Germinal center (tissue), 1 donor: Measurements from ENCODE around the gene RNU5D-1.
"Not testable (repeated sequence)": the region's sequence is repeated elsewhere in the genome, so short reads cannot be mapped to it uniquely, and the experiment has no call there.

Source experiments
- DNase-seq: peaks from one replicate; pipeline ENCODE4 v3.0.0; 2012; ENCODE audit warnings: mixed read lengths, low spot score

The RNU5D-1 gene

GRCh38 chr1:44700573-44700972 lies 30.4 kb downstream of the RNU5D-1 start:
- no peak for DNase-seq

DNA sequence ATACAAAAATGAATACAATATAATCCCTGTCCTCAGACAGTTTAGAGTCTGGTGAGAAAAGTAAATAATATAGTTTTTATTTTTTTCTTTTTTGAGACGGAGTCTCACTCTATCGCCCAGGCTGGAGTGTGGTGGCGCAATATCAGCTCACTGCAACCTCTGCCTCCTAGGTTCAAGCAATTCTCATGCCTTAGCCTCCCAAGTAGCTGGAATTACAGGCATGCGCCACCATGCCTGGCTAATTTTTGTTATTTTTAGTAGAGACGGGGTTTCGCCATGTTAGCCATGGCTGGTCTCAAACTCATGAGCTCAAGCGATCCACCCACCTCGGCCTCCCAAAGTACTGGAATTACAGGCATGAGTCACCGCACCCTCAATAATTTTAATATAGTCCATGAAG lies 31.6 kb downstream of the RNU5D-1 start:
- not testable (repeated sequence) for DNase-seq

- DNase-seq, result peak; percentile 50
Measured at GRCh38 chr1:44698138-44698537, 32.8 kb downstream of the RNU5D-1 start.

DNA sequence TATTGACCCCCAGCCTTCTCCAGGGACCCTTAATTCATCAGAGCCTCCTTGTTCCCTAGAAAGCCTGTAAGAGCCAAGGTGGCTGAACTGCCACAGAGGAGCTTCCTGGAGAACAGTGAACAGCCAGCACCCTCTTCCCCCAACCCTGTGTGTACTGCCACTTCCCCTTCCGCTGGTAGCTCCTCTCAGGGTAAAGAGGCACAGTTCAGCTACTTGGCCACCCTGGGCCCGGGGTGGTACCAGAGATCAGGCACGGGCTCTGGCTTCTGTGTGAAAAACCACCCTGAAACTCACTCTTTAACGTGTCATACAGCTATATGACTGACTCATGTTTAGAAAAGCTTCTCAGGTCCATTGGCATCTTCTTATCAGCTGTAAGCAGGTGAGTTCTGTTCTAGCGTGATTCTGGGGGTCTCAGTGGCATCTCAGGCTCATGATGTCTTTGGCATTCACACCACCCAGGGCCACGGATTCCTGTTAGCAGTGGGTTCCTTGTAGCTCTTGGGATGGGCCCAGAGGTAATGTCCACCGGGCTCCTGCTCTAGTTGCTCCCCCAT lies 34.1 kb downstream of the RNU5D-1 start:
- peak; percentile 52 for DNase-seq

- DNase-seq, result no peak
Measured at GRCh38 chr1:44696101-44696500, 34.9 kb downstream of the RNU5D-1 start.

DNA sequence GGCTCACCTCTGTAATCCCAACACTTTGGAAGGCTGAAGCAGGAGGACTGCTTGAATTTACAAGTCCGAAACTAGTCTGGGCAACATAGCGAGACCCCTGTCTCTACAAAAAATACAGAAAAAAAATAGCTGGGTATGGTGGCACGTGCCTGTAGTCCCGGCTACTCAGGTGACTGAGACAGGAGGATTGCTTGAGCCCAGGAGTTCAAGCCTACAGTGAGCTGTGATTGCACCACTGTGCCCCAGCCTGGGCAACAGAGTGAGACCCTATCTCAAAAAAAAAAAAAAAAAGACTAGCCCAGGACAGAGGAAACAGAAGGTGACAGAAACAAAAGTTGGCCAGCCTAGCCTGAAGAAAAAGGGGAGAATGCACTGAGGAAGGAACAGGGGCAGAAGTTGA lies 35.3 kb downstream of the RNU5D-1 start:
- DNase-seq, result no peak

GRCh38 chr1:44694863-44695478 lies 36.0 kb downstream of the RNU5D-1 start:
- DNase-seq, result peak; percentile 55

DNA sequence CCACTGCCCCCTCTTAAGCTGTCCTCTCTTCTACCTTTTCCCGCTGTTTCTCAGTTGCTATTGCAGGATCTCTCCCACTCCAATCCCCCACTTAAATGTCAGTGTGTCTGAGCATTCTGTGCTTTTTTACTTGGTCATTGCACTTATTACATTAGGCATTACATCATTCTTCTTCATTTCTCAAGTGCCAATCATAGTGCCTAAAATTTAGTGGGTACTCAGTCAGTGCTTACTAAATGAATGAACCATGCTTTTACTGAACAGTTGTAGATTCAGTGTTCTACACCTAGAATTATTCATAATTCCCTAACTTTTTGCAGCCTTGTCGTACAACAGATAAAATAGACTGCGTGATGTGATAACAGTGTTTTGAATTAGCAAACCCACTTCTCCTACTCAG lies 37.1 kb downstream of the RNU5D-1 start:
- no peak for DNase-seq

DNA sequence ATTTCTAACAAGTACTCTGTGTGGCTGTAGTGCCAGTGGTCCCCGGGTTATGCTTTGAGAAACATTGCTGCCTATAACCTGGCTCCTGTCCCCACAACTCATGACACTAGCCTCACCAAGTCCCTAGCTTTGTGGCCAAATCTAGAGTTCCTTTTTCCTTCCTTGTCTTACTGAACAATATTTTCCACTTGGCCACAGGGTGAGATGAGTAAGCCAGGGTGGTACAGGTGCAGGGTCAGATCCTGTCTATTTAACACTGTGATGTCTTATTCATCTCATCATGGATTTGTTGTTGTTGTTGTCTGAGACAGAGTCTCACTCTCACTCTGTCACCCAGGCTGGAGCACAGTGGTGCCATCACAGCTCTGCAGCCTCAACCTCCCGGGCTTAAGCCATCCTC lies 37.8 kb downstream of the RNU5D-1 start:
- DNase-seq, result no peak

DNA sequence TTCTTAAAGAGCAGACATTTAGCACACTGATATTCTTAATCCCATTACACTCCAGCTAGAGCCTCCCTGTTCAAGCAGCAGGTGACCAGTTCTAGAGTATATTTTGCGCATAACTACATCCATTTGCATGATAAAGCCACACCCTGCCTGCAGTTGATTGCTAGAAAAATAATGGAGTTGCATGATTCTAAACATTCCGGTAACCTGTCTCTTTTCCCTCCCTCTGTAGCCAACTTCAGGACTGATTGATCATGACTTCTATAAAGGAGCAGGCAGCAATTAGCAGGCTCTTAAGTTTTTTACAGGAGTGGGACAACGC lies 41.6 kb downstream of the RNU5D-1 start:
- DNase-seq, result no peak

DNA sequence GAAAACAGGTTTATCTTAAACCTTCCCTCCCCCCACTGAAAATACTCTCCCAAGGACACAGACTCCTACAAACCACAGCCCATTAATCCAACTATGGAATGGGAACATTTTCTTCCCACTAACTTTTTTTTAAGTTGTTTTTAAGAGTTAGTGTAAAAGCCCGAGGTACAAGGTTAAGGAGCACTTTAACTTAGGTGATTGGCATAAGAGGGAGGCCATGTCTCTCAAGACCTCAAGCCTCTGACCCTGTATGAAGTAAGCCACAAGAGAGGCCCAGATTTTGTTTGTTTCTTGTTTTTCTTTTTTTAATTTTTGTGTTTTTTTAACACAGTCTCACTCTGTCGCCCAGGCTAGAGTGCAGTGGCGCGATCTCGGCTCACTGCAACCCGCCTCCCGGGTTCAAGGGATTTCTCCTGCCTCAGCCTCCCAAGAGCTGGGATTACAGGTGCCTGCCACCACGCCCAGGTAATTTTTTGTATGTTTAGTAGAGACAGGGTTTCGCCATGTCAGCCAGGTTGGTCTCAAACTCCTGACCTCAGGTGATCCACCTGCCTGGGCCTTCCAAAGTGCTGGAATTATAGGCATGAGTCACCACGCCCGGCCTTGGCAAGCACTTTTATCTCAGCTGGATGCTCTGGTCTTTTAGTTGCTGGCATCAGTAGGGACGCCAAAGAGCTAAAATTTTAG lies 42.1 kb downstream of the RNU5D-1 start:
- no peak for DNase-seq

GRCh38 chr1:44685881-44686280 lies 45.1 kb downstream of the RNU5D-1 start:
- DNase-seq, result no peak

GRCh38 chr1:44685218-44685617 lies 45.8 kb downstream of the RNU5D-1 start:
- DNase-seq, result no peak

- no peak for DNase-seq
Measured at GRCh38 chr1:44684525-44684924, 46.4 kb downstream of the RNU5D-1 start.

DNA sequence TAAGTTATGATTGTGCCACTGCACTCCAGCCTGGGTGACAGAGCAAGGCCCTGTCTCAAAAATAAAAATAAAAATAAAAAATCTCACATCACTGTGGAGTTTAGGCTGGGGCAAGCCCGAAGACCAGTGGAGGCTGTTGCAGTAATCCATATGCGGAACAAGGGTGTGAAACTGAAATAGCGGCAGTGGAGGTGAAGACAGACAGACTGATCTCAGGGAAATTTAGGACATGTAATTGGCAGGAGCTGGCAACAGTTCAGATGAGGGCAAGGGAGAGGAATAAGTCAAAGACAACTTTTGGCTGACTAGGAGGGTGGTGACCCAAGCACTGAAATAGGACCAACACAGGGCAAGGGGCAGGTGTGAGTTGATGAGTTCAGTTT lies 48.1 kb downstream of the RNU5D-1 start:
- no peak for DNase-seq

DNA sequence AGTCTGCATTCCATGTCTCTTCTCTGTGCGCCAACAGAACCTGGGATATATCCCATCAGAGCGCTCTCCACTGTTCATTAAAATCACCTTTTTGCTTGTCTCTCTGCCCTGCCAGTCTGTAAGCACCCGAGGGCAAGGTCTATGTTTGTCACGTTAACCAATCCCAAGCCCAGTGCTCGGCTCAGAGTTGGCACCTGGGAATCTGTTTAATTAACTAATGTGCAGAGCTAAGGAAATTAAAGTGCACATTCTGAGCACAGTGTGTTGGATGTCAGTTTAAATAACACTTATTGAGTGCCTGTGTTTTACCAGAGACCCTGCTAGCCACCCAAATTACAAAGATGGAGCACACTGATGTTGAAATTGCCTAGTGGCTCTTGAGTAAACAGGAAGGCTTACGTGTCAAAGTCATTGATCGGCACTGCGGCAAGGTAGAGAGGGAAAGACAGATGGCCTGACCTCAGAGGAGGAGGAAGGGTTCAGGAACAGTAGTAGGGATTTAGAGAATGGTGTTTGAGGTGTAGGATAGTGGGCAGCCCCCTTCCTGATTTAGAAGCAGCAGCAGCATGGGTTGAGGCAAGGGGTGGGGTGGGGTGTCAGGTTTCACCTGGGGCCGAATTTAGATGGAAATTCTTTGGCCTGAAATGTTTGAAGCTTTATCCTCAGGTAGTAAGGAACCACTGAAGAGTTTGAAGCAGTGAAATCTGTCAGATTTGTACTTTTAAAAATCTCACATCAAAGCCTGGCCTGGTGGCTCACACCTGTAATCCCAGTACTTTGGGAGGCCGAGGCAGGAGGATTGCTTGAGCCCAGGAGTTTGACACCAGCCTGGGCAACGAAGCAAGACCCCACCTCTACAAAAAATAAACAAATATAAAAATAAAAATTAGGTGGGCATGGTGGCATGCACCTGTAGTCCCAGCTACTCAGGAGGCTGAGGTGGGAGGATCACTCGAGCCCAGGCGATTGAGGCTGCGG lies 48.8 kb downstream of the RNU5D-1 start:
- no peak for DNase-seq
